ENCODE measurements around the gene SLC35E2B. TPM values are rescaled to one million over a fixed set of nuclear protein-coding genes. Genes with fewer than 3 reads are reported as not detected.
"Not testable (repeated sequence)": the region's sequence is repeated elsewhere in the genome, so short reads cannot be mapped to it uniquely, and the experiment has no call there.

The SLC35E2B gene
- total RNA-seq, 1 experiment from 2014 or later: 41.7 TPM

DNA sequence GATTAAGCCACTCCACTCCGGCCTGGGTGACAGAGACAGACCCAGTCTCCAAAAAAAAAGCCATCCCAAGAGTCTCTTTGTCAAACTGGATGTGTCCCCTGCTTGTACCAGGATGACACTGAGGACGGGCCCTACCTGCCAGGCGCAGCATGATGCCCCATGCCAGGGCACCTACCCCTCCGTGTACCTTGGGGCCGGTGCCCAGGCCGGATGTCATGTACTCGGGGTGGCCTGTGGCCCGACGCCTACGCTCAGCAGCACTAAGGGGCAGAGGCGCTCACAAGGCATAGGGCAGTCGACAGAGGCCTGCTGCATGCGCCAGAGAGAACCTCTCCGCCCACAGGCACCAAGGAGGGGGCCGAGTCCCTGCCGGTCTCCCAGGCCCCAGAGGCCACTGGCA is 53.2 kb downstream of the SLC35E2B start:
- H3K56ac ChIP-seq (ENCODE audit: insufficient read length, low read depth, low read length); H2BK120ac ChIP-seq (ENCODE audit: low read depth, low read length, poor library complexity, severe bottlenecking); H2BK15ac ChIP-seq (ENCODE audit: low read depth, low read length); H3K27me3 ChIP-seq (ENCODE audit: insufficient read depth, low read length); H3K4me1 ChIP-seq (ENCODE audit: insufficient read depth, low read length); H4K8ac ChIP-seq (replicated peaks; ENCODE audit: insufficient read length, low read depth, low read length); H3K4me1 Mint-ChIP-seq; H4K5ac ChIP-seq (ENCODE audit: insufficient read length, low read depth, low read length); H3K79me2 ChIP-seq (ENCODE audit: insufficient read depth, low read length); H3K4ac ChIP-seq (ENCODE audit: low read depth, low read length); H3K9me3 ChIP-seq (ENCODE audit: control insufficient read depth, low read depth, low read length); H3K27ac Mint-ChIP-seq; H2AK5ac ChIP-seq (ENCODE audit: insufficient read length, low read length); H2BK5ac ChIP-seq (ENCODE audit: insufficient read length, low read length); H3K9me3 Mint-ChIP-seq; H3K79me1 ChIP-seq (ENCODE audit: insufficient read depth, low read depth, low read length, poor library complexity, severe bottlenecking); H3K27ac ChIP-seq (ENCODE audit: insufficient read length, low read depth, low read length); H2BK20ac ChIP-seq (ENCODE audit: low read depth, low read length, poor library complexity, severe bottlenecking); DNase-seq; H3K4me3 Mint-ChIP-seq; H3K23ac ChIP-seq (ENCODE audit: insufficient read length, low read depth, low read length); H2AFZ ChIP-seq (ENCODE audit: low read length); H3K9ac ChIP-seq (ENCODE audit: extremely low read depth, insufficient read length, low read length); H2BK12ac ChIP-seq (ENCODE audit: insufficient read length, low read depth, low read length); H3K4me2 ChIP-seq (ENCODE audit: insufficient read depth, insufficient read length, low read length); H4K91ac ChIP-seq (ENCODE audit: insufficient read length, low read depth, low read length); H3K23me2 ChIP-seq (ENCODE audit: insufficient read length, low read depth, low read length, poor library complexity, severe bottlenecking); H3K27me3 Mint-ChIP-seq (ENCODE audit: low read depth); H4K20me1 ChIP-seq (ENCODE audit: control insufficient read depth, insufficient read depth, insufficient read length); H3K18ac ChIP-seq (ENCODE audit: insufficient read length, low read depth, low read length); H3K14ac ChIP-seq (ENCODE audit: insufficient read depth, low read length); H3T11ph ChIP-seq (ENCODE audit: low read length): not testable (repeated sequence)
- peaks cover 5 to 12% (median 9%) of the 10 kb centered on the region in 3 experiments; a peak in 5 of 7 replicates for H3K36me3 Mint-ChIP-seq (ENCODE audit: insufficient read depth in 1 of 3, low read depth in 3 of 3)
- no CpG with 5 or more reads among the region's 16 CpGs for WGBS (ENCODE audit: extremely low coverage, insufficient read length, low lambda C conversion rate)

DNA sequence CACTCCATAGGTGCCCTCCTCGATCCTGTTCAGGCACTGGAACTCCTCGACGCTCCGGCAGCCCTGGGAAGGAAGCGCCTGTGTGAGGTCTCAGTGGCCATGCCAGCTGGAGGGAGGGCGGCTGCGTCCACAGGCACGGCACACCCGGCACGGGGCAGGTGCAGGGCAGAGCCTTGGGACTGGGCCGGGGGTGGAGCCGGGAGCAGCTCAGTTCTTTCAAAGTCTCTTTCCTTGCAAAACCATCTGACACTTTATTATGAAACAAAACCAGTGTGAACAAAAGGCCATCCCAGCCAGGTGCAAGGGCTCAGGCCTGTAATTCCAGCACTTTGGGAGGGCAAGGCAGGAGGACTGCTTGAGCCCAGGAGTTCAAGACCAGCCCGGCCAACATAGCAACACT is 54.1 kb downstream of the SLC35E2B start:
- H3K79me1 ChIP-seq (ENCODE audit: insufficient read depth, low read depth, low read length, poor library complexity, severe bottlenecking); H3K27me3 Mint-ChIP-seq (ENCODE audit: low read depth); H2BK20ac ChIP-seq (ENCODE audit: low read depth, low read length, poor library complexity, severe bottlenecking); H3K4me1 ChIP-seq (ENCODE audit: insufficient read depth, low read length); H3K4me1 Mint-ChIP-seq; H3K14ac ChIP-seq (ENCODE audit: insufficient read depth, low read length); H2AK5ac ChIP-seq (ENCODE audit: insufficient read length, low read length); H3K4ac ChIP-seq (ENCODE audit: low read depth, low read length); H2BK5ac ChIP-seq (ENCODE audit: insufficient read length, low read length); H3K23me2 ChIP-seq (ENCODE audit: insufficient read length, low read depth, low read length, poor library complexity, severe bottlenecking); H3K18ac ChIP-seq (ENCODE audit: insufficient read length, low read depth, low read length); H3K79me2 ChIP-seq (ENCODE audit: insufficient read depth, low read length); H2BK120ac ChIP-seq (ENCODE audit: low read depth, low read length, poor library complexity, severe bottlenecking); H2AFZ ChIP-seq (ENCODE audit: low read length); H3K56ac ChIP-seq (ENCODE audit: insufficient read length, low read depth, low read length); H3K27ac ChIP-seq (ENCODE audit: insufficient read length, low read depth, low read length); H3K9me3 Mint-ChIP-seq; H3K23ac ChIP-seq (ENCODE audit: insufficient read length, low read depth, low read length); H2BK12ac ChIP-seq (ENCODE audit: insufficient read length, low read depth, low read length); H3K4me3 Mint-ChIP-seq; H2BK15ac ChIP-seq (ENCODE audit: low read depth, low read length); DNase-seq; H4K8ac ChIP-seq (replicated peaks; ENCODE audit: insufficient read length, low read depth, low read length); H3K27ac Mint-ChIP-seq; H3K4me2 ChIP-seq (ENCODE audit: insufficient read depth, insufficient read length, low read length); H3T11ph ChIP-seq (ENCODE audit: low read length); H3K27me3 ChIP-seq (ENCODE audit: insufficient read depth, low read length); H4K91ac ChIP-seq (ENCODE audit: insufficient read length, low read depth, low read length); H3K9me3 ChIP-seq (ENCODE audit: control insufficient read depth, low read depth, low read length); H4K5ac ChIP-seq (ENCODE audit: insufficient read length, low read depth, low read length); H4K20me1 ChIP-seq (ENCODE audit: control insufficient read depth, insufficient read depth, insufficient read length); H3K9ac ChIP-seq (ENCODE audit: extremely low read depth, insufficient read length, low read length): not testable (repeated sequence)
- peaks cover 5 to 12% (median 9%) of the 10 kb centered on the region in 3 experiments; a peak in 5 of 7 replicates for H3K36me3 Mint-ChIP-seq (ENCODE audit: insufficient read depth in 1 of 3, low read depth in 3 of 3)
- WGBS (ENCODE audit: extremely low coverage, insufficient read length, low lambda C conversion rate): no CpG with 5 or more reads among the region's 13 CpGs
